ENCODE measurements around the gene FGF3.

FGF3 gene

GRCh38 chr11:69843529-69843921 is 24.3 kb upstream of the FGF3 start:
- DNase-seq: no peak

- DNase-seq: no peak
Measured at GRCh38 chr11:69842746-69843528, 23.7 kb upstream of the FGF3 start.

- DNase-seq: no peak
Measured at GRCh38 chr11:69841859-69842698, 22.9 kb upstream of the FGF3 start.

- no peak for DNase-seq
Measured at GRCh38 chr11:69841170-69841858, 22.1 kb upstream of the FGF3 start.

- peak; percentile 38 for DNase-seq
Measured at GRCh38 chr11:69840371-69841169, 21.4 kb upstream of the FGF3 start.

- DNase-seq: peak; percentile 33
Measured at GRCh38 chr11:69839516-69839915, 20.3 kb upstream of the FGF3 start.

GRCh38 chr11:69837791-69838190 is 18.6 kb upstream of the FGF3 start:
- peak; percentile 24 for DNase-seq

- peak; percentile 17 for DNase-seq
Measured at GRCh38 chr11:69836401-69836800, 17.2 kb upstream of the FGF3 start.

GRCh38 chr11:69834811-69835800 is 15.9 kb upstream of the FGF3 start:
- DNase-seq: peak; percentile 49

- DNase-seq: peak; percentile 50
Measured at GRCh38 chr11:69834251-69834650, 15.0 kb upstream of the FGF3 start.

GRCh38 chr11:69832561-69833413 is 13.6 kb upstream of the FGF3 start:
- no peak for DNase-seq

- DNase-seq: no peak
Measured at GRCh38 chr11:69831985-69832384, 12.8 kb upstream of the FGF3 start.

GRCh38 chr11:69830086-69830485 is 10.9 kb upstream of the FGF3 start:
- no peak for DNase-seq

- no peak for DNase-seq
Measured at GRCh38 chr11:69828971-69829344, 9.7 kb upstream of the FGF3 start.

GRCh38 chr11:69828276-69828970 is 9.2 kb upstream of the FGF3 start:
- DNase-seq: no peak

- DNase-seq: no peak
Measured at GRCh38 chr11:69826773-69827172, 7.6 kb upstream of the FGF3 start.

GRCh38 chr11:69825941-69826340 is 6.7 kb upstream of the FGF3 start:
- DNase-seq: no peak

- DNase-seq: no peak
Measured at GRCh38 chr11:69825037-69825834, 6.0 kb upstream of the FGF3 start.

All from activated CD8-positive, alpha-beta memory T cell treated with anti-CD3 and anti-CD28 coated beads for 24 hours (primary cell).